IMR-90 (cell line): Measurements from ENCODE around the gene ATXN7L3.

Source experiments
- CEBPB ChIP-seq: IDR thresholded peaks from 2 replicates; pipeline ENCODE4 v1.6.1; 2012; ENCODE audit warnings: low read depth, low read length, improper control_type of control experiment
- CHD1 ChIP-seq: IDR thresholded peaks from 2 replicates; pipeline ENCODE4 v1.6.1; 2012; ENCODE audit warnings: low read depth, low read length, improper control_type of control experiment
- MXI1 ChIP-seq: IDR thresholded peaks from 2 replicates; pipeline ENCODE4 v1.6.1; 2012; ENCODE audit warnings: low read depth, mild to moderate bottlenecking, low read length, moderate library complexity, borderline replicate concordance
- NFE2L2 ChIP-seq: fragments of 150-350 bp; IDR thresholded peaks from 2 replicates; pipeline ENCODE4 v1.6.1; 2016; ENCODE audit warnings: low read depth, mild to moderate bottlenecking, low read length
- POLR2A ChIP-seq: IDR thresholded peaks from 2 replicates; pipeline ENCODE4 v1.6.1; 2012; ENCODE audit warnings: mild to moderate bottlenecking, low read depth, low read length
- RAD21 ChIP-seq: IDR thresholded peaks from 2 replicates; pipeline ENCODE4 v1.6.1; 2012; ENCODE audit warnings: low read length, improper control_type of control experiment
- RFX5 ChIP-seq: IDR thresholded peaks from 2 replicates; pipeline ENCODE4 v1.8.0; 2012; ENCODE audit warnings: low read depth, mild to moderate bottlenecking, low read length, moderate library complexity
- SMC3 ChIP-seq: fragments of 150-350 bp; IDR thresholded peaks from 2 replicates; pipeline ENCODE4 v1.6.1; 2016; ENCODE audit warnings: low read depth, mild to moderate bottlenecking, antibody characterized with exemption, low read length, moderate library complexity
- USF2 ChIP-seq: fragments of 150-350 bp; IDR thresholded peaks from 2 replicates; pipeline ENCODE4 v1.6.1; 2017; ENCODE audit warnings: mild to moderate bottlenecking, antibody characterized with exemption, low read length, low read depth
- TF ChIP-seq, protein P1 (sequence below): conservative IDR thresholded peaks from 2 replicates; pipeline ENCODE4 v1.5.1; 2012; ENCODE audit warnings: mild to moderate bottlenecking, low read depth, low read length, improper control_type of control experiment

DNA sequence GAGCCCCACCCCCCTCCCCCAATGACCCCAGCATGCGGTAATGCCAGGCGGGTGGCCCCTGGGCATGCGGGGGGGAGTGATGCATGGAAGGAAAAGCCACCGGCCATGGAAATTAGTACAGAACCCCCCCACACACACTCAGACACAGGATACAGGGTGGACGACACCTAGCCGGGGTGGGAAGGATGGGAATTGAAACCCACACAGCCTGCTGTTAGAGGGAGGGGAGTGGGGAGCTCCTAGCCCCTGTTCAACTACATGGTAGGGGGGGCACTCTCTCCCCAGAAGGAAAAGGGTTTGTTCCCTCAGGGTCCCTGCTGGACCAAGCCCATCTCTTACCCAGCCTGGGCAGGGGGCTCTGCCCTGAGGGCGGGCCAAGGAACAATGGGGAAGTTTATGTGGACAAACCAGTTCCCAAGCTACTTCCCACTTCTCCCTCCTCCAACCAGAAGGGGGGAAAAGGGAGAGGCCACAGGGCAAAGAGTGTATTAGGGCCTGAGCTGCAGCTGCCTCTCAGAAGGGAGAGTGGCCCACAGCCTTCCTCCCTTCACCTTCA is 7.7 kb downstream of the ATXN7L3 start:
- TF ChIP-seq RAD21 (no peak), POLR2A (no peak), USF2 (no peak), CEBPB (no peak), MXI1 (no peak), CHD1 (no peak), SMC3 (no peak), RFX5 (no peak), NFE2L2 (no peak)
- TF ChIP-seq, protein P1, sequence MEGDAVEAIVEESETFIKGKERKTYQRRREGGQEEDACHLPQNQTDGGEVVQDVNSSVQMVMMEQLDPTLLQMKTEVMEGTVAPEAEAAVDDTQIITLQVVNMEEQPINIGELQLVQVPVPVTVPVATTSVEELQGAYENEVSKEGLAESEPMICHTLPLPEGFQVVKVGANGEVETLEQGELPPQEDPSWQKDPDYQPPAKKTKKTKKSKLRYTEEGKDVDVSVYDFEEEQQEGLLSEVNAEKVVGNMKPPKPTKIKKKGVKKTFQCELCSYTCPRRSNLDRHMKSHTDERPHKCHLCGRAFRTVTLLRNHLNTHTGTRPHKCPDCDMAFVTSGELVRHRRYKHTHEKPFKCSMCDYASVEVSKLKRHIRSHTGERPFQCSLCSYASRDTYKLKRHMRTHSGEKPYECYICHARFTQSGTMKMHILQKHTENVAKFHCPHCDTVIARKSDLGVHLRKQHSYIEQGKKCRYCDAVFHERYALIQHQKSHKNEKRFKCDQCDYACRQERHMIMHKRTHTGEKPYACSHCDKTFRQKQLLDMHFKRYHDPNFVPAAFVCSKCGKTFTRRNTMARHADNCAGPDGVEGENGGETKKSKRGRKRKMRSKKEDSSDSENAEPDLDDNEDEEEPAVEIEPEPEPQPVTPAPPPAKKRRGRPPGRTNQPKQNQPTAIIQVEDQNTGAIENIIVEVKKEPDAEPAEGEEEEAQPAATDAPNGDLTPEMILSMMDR = no peak
